ENCODE results near the gene SOCS2.
"Not testable (repeated sequence)": the region's sequence is repeated elsewhere in the genome, so short reads cannot be mapped to it uniquely, and the experiment has no call there.

The SOCS2 gene, protein sequence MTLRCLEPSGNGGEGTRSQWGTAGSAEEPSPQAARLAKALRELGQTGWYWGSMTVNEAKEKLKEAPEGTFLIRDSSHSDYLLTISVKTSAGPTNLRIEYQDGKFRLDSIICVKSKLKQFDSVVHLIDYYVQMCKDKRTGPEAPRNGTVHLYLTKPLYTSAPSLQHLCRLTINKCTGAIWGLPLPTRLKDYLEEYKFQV

DNA sequence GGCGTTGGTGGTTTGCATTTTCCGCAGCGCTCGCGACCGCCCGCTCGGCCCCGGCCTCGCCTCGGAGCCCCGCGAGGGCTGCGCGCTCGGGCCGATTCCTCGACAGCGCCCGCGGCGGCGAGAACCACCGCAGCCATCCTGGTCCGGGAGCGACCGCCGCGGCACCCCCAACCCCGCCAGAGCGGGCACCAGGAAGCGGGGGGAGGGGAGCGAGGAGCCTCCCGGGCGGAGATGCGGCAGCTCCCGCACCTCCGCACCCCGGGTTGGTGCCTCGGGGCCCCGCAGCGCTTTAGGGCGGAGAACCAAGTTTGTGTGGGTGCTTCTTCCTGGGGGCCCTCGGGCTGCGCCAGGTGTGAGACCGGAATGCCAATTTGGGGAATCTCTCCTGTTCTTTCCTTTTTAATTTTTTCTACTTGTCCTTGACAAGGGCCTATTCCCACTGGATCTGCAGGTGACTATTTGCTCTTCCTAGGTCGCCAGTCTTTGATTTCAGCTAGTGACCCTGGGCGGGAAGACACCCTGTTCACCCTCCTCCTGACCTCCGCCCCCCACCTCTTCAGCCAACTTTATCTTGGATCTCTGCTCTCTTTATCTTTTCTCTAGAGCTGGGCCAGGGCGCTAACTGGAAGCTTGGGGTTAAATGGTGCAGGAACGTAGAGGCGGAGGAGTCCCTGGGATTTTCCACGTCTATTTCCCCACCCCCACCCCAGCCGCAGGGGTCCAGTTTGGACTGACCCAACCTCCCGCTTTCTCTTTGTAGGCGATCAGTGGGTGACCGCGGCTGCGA lies at the start of gene SOCS2:
SOCS2 (plus strand) TSS at position 751 of the 787 bp plus-strand sequence. CDS start 223 bp downstream, outside the sequence.
- DNase-seq (ENCODE audit: low read depth in 2 of 3, low spot score in 1 of 3), result peak in 2 of 3 donors; percentile 3 to 9

DNA sequence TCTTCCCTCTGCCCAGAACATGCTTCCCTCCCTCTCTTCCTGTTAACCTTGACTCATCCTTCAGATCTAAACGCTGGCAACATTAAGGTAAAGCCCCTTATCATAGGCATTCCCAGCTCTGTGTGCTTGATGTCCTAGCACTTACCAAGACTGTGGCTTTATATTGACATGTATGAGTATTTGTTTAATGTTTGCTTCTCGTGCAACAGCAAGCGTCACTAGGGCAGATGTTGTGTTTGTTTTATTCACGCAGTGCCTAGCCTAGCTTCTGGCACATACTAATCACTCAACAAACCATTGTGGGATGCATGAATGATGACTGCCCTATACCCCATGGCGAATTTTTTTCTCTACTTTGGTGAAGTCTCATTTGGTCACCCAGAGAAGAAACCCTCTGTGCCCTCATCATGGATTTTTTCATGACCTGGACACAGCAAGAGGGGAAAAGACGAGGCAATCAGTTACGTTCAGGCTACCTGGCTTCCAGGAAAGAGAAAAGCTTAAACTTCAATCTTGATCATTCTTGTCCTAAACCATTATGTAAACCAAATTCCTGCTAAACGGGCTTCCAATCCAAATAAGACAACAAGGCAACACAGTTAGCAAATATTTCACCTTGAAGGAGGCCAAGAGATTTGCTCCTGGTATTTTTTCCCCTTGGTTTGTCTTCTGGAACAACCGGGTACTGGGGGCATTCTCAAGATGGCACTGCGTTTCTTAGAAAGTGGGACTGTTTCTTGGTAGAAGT lies 47.9 kb upstream of the SOCS2 start:
- no peak for DNase-seq (ENCODE audit: low read depth in 2 of 3, low spot score in 1 of 3)

DNA sequence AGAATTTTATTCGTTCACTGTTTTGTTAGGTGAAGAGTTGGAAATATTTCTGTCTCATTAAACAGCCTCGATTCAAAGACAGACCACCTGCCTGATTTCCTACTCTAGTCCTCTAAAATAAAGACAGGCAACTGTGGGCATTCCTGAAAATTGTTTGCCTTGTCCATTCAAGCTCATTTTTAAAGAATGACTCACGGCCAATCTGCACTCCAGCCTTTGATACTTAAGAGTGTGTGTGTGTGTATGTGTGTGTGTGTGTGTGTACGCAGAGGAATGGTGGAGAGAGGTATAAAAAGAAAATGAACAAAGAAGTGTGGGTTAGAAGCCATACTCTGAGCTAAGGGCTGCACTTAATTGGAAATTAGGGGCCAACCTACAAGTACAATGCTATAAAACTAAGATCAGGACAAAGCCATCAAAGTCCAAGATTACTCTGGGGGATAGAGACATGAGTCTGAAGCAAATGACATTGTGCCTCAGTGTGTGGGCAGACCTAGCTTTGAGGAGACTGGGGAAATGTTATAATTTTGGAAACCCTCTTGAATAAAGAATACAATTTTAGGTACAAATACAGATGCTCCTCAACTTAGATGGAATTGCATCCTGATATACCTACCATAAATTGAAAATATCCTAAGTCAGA lies 45.6 kb upstream of the SOCS2 start:
- no peak for DNase-seq (ENCODE audit: low read depth in 2 of 3, low spot score in 1 of 3)

DNA sequence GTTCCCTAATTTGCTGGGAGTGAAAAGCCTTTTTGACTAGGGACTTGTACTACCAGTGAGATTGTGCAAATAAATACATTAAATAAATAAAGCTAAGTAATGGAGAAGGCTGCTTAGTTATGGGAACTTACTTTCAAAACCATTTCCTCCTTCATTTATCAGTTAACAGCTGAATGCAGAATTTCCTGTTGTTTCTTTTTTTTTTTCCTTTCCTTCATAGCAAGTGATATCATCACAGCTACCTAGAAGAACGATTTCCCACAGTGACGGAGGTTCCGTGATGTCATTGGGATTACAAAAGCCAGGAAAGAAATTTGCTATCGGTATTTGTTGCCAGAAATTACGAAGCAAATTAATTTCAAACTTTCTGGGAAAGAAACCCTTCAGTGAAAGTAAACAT lies 42.1 kb upstream of the SOCS2 start:
- no peak for DNase-seq (ENCODE audit: low read depth in 2 of 3, low spot score in 1 of 3)

DNA sequence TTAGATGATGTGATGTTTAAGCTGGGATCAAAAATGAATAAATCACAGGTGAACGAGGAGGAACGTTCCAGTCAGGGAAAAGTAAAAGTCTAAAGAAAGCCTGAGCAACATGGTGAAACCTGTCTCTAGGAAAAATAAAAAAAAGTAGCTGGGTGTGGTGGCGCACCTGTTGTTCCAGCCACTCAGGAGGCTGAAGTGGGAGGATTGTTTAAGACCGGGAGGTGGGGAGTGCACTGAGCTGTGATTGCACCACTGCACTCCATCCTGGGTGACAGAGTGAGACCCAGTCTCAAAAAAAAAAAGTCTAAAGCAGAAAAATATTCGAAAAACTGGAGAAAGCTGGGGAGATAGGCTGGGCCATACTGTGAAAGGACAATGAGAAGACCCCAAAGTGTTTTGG lies 39.2 kb upstream of the SOCS2 start:
- no peak for DNase-seq (ENCODE audit: low read depth in 2 of 3, low spot score in 1 of 3)

DNA sequence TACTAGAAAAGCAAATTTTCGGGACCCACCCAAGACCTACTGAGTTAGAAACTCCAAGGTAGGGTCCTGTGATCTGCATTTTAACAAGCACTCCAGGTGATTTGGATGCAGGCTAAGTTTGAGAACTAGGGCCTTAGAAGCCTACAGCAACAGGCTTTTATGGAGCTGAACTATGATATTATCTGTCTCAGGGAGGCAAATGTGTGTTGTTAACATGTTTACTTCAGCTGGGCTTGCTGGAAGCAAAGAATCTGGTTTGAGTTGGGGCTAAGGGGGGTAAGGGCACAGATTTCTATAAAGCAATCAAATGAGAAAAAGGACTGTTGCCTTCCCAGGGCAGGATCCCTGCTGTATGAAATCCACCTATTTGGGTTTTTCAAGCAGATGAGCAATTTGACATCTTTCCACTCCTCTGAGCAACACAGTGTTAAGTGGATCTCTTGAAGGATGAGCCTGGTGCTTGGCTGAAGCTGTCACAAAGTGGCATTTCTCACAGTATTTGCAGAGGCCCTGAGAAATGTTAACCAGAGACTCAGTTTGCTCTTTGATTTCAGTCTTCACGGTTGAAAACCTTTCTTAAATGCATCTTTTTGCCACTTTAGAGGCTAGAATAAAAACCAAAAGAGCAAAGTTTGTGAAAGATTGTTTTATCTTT lies 36.2 kb upstream of the SOCS2 start:
- no peak for DNase-seq (ENCODE audit: low read depth in 2 of 3, low spot score in 1 of 3)

DNA sequence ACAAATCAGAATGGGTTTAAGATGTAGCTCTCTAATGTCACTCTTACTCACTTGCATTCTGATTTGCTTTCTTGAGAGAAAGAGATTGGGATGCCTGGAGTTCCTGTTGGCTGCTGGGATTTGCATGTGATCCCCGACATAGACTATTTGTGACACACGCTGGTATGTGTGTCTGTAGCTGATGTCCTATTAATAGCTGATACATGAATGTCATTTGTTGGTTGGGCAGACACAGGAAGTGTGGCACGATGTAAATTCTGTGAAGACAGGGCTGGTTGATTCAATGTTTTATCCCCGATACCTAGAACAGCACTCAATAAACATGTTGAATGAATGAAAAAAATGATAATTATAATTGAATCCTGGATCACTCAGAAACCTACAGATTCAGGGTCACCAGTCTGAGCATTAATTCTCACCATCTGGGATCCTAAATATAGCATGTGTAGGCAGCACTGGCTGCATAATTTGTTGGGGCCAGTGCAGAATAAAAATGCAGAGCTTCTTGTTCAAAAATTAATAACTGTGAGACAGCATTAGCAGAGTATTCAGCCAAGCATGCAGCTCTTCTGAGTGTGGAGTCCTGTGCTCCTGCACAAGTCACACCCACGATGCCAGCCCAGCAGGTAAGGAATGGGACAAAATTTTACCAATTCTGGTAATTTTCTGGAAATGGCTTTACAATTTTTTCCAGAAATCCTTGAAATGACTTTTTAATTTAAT lies 35.5 kb upstream of the SOCS2 start:
- no peak for DNase-seq (ENCODE audit: low read depth in 2 of 3, low spot score in 1 of 3)

DNA sequence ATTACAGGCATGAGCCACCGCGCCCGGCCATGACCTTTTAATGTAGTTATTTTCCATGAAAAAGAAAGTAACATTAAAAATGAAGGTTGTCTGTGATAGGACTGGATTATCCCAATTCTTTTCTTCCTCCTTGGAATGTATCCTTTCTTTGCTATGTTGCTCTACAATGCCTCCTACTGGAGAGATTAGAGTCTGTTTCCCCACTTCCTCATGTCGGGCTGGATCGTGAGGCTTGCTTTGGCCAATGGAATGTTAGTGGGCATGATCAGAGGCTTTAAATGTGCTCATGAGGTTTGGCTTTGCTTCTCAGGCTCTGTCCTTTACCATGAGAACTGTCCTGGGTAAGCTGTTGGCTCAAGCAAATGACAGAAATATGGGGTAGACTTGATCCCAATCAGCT lies 34.7 kb upstream of the SOCS2 start:
- no peak for DNase-seq (ENCODE audit: low read depth in 2 of 3, low spot score in 1 of 3)

DNA sequence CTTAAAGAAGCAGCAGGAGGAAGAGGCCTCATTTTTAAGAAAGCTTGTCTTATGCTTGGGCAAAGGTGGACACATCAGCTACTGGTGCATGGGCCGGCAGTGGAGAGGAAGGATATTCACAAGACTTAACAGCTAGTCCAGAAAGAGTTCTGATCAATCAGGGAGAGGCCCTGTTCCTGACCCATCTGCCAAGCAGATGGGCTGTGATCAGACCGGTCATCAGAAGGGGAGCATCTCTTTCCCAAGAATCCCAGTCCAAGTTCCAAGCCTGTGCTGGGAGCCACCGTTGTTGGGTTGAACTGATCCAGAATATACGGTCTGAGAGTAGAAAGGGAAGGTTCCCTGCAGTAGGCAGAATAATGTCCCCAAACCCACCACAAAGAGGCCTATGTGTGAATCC lies 32.7 kb upstream of the SOCS2 start:
- no peak for DNase-seq (ENCODE audit: low read depth in 2 of 3, low spot score in 1 of 3)

DNA sequence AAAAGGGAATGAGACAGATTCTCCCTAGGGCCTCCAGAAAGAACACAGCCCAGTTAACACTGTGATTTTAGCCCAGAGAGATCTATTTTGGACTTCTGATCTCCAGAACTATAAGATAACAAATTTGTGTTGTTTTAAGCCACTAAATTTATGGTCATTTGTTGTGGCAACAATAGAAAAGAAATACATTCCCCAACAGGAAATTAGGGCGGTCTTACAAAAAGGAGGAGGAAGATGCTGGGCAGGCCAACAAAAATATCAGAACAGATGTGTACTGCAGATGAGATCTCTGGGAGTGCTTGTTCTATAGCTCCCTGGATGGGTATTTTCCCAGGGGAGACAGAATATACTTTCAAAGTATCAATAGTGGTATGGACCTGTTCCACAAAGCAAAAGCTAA lies 32.0 kb upstream of the SOCS2 start:
- no peak for DNase-seq (ENCODE audit: low read depth in 2 of 3, low spot score in 1 of 3)

DNA sequence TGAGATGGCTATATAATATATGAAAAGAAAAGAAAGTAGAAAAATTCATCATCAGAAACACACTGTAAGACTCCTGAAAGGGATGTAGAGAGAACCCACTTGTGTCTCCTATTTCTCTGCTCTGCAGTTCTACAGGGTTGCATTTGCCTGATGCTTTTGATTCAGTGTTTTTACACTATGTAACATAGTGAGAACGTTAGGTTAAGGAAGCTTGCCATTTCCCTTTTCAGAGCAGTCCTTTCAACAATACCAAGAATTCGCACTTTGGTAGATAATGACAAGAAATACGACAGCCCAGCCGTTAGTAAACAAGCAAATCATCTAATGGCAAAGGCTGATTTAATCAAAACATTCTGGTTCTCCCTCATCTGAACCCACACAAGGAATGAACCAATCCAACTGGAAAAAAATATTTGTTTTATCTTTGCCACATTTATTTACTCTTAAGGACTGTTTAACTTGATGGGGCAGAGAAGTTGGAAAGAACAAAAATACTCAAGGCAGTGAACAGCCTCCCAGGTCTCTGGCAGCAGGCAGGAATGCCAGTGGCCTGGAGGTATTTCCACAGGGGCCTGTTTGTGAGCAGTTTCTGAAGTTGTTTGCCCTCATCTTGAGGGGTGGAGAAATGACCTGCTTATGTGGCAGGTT lies 30.8 kb upstream of the SOCS2 start:
- no peak for DNase-seq (ENCODE audit: low read depth in 2 of 3, low spot score in 1 of 3)

DNA sequence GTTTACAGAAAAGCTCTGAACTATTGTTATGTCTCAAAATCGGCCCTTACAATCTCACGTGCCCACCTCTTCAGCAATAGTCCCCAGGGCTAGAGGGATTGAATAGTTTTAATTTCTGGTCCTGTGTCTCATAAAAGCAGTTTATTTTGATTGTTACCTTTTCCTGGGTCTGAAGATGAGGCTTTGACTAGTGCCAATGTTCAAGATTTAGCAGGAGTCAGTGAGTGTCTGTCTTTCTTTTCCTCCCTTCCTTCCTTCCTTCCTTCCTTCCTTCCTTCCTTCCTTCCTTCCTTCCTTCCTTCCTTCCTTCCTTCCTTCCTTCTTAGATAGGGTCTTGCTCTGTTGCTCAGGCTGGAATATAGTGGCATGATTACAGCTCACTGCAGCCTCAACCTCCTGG lies 24.7 kb upstream of the SOCS2 start:
- no peak for DNase-seq (ENCODE audit: low read depth in 2 of 3, low spot score in 1 of 3)

DNA sequence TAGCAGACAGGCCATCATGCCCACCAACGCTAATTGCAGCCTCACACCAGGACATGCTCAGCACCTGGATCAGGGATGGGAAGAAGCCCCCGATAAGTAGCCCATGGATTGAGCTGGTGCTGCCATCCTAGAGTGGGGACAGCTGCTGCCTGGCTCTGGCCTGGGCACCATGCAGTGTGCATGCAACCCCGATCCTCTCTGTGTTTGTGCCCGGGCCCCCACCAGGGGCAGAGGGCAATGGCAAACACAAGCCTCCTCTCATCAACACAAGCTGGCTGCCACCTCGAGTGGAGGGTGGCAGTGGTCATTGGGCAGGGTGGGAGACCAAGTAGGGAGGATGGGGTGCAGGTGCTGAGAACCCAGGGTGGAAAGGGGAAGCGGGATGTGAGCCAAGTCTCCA lies 23.3 kb upstream of the SOCS2 start:
- DNase-seq (ENCODE audit: low read depth in 2 of 3, low spot score in 1 of 3), result no peak

DNA sequence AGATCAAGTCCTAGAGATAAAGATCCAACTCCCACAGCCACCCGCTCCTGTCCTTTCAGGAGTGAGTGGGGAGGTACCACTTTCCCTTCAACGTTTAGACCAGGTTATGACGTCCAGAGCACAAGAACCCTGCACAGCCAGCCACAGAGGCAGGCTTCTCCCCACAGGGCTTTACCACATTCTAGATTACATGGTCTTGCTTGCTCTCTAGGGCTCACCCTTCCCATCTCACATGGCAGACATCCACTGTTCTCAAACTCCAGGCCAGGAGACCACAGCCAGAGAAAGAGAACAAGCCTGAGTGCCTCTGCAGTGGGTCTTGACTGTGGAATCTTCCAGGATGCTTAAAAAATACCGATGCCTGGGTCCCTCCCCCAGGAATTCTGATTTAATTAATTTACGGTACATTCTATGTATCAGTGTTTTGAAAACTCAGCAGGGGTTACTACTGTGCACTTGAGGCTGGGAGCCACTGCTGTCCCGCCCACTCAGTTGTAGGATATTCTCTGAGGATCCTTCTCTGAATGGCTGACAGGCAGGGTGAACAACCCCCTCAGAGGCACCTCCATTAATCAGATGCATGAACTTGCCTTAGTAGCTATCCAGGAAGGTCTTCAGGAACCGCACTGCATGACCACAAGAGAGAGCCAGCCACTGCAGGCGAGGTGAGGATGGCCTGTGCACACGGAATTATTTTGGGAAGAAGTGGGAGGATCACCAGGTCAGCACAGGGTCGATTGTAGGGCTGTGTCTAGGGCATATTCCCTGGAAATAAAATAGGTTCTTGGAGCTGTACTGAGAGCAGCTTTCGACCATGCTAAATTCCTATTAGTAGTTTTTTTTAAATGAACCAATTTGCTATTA lies 21.5 kb upstream of the SOCS2 start:
- no peak for DNase-seq (ENCODE audit: low read depth in 2 of 3, low spot score in 1 of 3)

DNA sequence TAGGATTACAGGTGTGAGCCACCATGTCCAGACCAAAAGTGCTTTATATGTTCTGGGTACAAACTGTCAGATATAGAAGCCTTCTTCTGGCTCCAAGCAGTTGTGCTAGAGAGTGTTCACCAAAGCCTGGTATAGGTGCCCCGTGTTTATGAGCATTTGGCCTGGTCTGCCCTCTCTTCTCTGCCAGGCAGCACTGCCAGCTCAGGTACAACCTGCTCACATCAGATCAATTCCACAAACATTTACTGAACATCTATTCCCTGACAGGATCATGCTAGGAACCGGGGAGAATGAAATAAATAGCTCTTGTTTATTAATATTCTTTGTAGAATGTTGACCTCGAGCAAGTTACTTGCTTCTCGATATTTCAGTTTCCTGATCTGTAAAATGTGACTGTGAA lies 20.0 kb upstream of the SOCS2 start:
- DNase-seq (ENCODE audit: low read depth in 2 of 3, low spot score in 1 of 3), result no peak

DNA sequence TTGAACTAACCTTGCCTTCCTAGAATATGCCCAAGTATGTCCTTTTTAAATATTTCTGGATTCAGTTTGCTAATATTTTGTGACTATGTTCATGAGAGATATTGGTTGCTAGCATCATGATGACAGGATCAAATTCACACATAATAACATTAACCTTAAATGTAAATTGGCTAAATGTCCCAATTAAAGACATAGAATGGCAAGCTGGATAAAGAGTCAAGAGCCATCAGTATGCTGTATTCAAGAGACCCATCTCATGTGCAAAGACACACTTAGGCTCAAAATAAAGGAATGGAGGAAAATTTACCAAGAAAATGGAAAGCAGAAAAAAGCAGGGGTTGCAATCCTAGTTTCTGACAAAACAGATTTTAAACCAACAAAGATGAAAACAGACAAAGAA lies 14.6 kb upstream of the SOCS2 start:
- DNase-seq (ENCODE audit: low read depth in 2 of 3, low spot score in 1 of 3), result not testable (repeated sequence)

DNA sequence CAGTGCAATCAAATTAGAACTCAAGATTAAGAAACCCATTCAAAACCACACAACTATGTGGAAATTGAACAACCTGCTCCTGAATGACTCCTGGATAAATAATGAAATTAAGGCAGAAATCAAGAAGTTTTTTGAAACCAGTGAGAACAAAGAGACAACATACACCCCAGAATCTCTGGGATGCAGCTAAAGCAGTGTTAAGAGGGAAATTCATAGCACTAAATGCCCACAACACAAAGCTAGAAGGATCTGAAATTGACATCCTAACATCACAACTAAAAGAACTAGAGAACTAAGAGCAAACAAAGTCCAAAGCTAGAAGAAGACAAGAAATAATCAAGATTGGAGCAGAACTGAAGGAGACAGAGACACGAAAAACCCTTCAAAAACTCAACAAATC lies 13.8 kb upstream of the SOCS2 start:
- not testable (repeated sequence) for DNase-seq (ENCODE audit: low read depth in 2 of 3, low spot score in 1 of 3)

DNA sequence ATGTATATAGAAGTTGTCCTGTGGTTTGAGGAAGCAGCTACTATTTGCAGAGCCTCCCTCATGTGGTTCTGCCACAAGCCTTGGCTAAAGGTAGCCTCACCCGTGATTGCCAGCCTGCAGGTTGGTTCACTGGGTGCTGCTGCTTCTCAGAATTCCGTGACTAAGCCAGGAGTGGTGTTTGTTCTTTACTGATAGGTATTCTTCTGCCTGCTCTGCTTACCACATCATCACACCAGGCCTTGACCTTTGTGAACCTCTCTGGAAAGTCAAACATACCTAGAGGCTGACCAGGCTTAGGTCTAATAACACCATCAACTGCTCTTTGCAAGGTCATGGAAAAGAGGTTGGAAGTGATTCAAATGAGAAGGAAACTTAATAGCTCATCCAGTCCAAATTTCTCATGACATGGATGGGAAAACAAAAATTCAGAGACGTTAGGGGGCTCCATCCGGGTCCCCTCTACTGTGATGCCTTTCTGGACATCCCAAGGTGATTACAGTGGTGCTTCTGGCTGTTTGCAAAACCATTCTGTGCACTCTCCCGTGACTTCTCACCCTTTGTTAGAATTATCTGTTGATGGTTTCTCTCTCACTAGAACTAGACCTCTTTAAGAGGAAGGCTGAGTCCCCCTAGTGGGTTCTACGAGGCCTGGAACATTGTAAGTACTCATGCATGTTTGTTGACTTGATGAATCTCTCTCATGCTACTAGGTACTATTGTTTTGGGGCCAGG lies 8.5 kb upstream of the SOCS2 start:
- no peak for DNase-seq (ENCODE audit: low read depth in 2 of 3, low spot score in 1 of 3)

Data from stimulated activated CD4-positive, alpha-beta T cell treated with anti-CD3 and anti-CD28 coated beads, Interleukin-12 subunit alpha, Interleukin-12 subunit beta, amount 100 ng/mL, for 48 hours (primary cell).